H9 (cell line): ENCODE results near the gene PHETA1. TPM values are rescaled to one million over a fixed set of nuclear protein-coding genes. Genes with fewer than 3 reads are reported as not detected.

Experiments
- DNase-seq: peaks from one replicate; pipeline ENCODE4 v3.0.0-alpha.2; 2017
- H2AFZ ChIP-seq: one replicate; pipeline ENCODE4 v1.6.1; 2013; ENCODE audit warnings: mild to moderate bottlenecking, low read length, control low read depth, moderate library complexity
- H2AK5ac ChIP-seq: 2 replicates; pipeline ENCODE4 v1.6.1; 2013; ENCODE audit warnings: low read length, control low read depth, mixed read lengths; ENCODE audit not compliant: insufficient read length
- H2BK120ac ChIP-seq: one replicate; pipeline ENCODE4 v1.6.1; 2013; ENCODE audit warnings: low read depth, mild to moderate bottlenecking, low read length, control low read depth, inconsistent platforms; ENCODE audit not compliant: poor library complexity, severe bottlenecking
- H2BK12ac ChIP-seq: 2 replicates; pipeline ENCODE4 v1.6.1; 2013; ENCODE audit warnings: low read length, control low read depth, mixed read lengths, low read depth; ENCODE audit not compliant: insufficient read length
- H2BK15ac ChIP-seq: 2 replicates; pipeline ENCODE4 v1.6.1; 2013; ENCODE audit warnings: low read depth, low read length, control low read depth
- H2BK20ac ChIP-seq: one replicate; pipeline ENCODE4 v1.6.1; 2013; ENCODE audit warnings: low read depth, mild to moderate bottlenecking, low read length, control low read depth, inconsistent platforms; ENCODE audit not compliant: poor library complexity, severe bottlenecking
- H2BK5ac ChIP-seq: 2 replicates; pipeline ENCODE4 v1.6.1; 2013; ENCODE audit warnings: low read length, control low read depth, mixed read lengths; ENCODE audit not compliant: insufficient read length
- H3K14ac ChIP-seq: 2 replicates; pipeline ENCODE4 v1.6.1; 2013; ENCODE audit warnings: low read length, control low read depth; ENCODE audit not compliant: insufficient read depth
- H3K18ac ChIP-seq: 2 replicates; pipeline ENCODE4 v1.6.1; 2013; ENCODE audit warnings: low read depth, mild to moderate bottlenecking, mixed read lengths, low read length, control low read depth; ENCODE audit not compliant: insufficient read length
- H3K23ac ChIP-seq: 2 replicates; pipeline ENCODE4 v1.6.1; 2013; ENCODE audit warnings: low read length, control low read depth, mixed read lengths, low read depth; ENCODE audit not compliant: insufficient read length
- H3K23me2 ChIP-seq: 2 replicates; pipeline ENCODE4 v1.6.1; 2013; ENCODE audit warnings: low read depth, mild to moderate bottlenecking, mixed read lengths, low read length, control low read depth; ENCODE audit not compliant: insufficient read length, poor library complexity, severe bottlenecking
- H3K27ac ChIP-seq: 2 replicates; pipeline ENCODE4 v1.5.1; 2013; ENCODE audit warnings: low read length, control low read depth, mixed read lengths, low read depth; ENCODE audit not compliant: insufficient read length
- H3K27me3 ChIP-seq: 2 replicates; pipeline ENCODE4 v1.6.1; 2013; ENCODE audit warnings: low read length, control low read depth, inconsistent platforms; ENCODE audit not compliant: insufficient read depth
- H3K4ac ChIP-seq: 2 replicates; pipeline ENCODE4 v1.6.1; 2013; ENCODE audit warnings: low read depth, mild to moderate bottlenecking, control low read depth, inconsistent platforms, low read length, moderate library complexity
- H3K4me1 ChIP-seq: 2 replicates; pipeline ENCODE4 v1.6.1; 2013; ENCODE audit warnings: low read length, control low read depth, inconsistent platforms; ENCODE audit not compliant: insufficient read depth
- H3K4me2 ChIP-seq: 2 replicates; pipeline ENCODE4 v1.6.1; 2013; ENCODE audit warnings: low read length, control low read depth, mixed read lengths; ENCODE audit not compliant: insufficient read length, insufficient read depth
- H3K56ac ChIP-seq: 2 replicates; pipeline ENCODE4 v1.6.1; 2013; ENCODE audit warnings: low read depth, mild to moderate bottlenecking, mixed read lengths, low read length, control low read depth; ENCODE audit not compliant: insufficient read length
- H3K79me1 ChIP-seq: 2 replicates; pipeline ENCODE4 v1.6.1; 2013; ENCODE audit warnings: low read depth, mild to moderate bottlenecking, moderate library complexity, low read length, control low read depth, inconsistent platforms; ENCODE audit not compliant: insufficient read depth, poor library complexity, severe bottlenecking
- H3K79me2 ChIP-seq: 2 replicates; pipeline ENCODE4 v1.6.1; 2013; ENCODE audit warnings: low read length, control low read depth, inconsistent platforms; ENCODE audit not compliant: insufficient read depth
- H3K9ac ChIP-seq: 2 replicates; pipeline ENCODE4 v1.6.1; 2013; ENCODE audit warnings: low read length, control low read depth, mixed read lengths; ENCODE audit not compliant: insufficient read length; ENCODE audit errors: extremely low read depth
- H3K9me3 ChIP-seq: one replicate; pipeline ENCODE4 v1.6.1; 2013; ENCODE audit warnings: low read depth, low read length, inconsistent platforms; ENCODE audit not compliant: control insufficient read depth
- H3T11ph ChIP-seq: one replicate; pipeline ENCODE4 v1.6.1; 2013; ENCODE audit warnings: mild to moderate bottlenecking, low read length, control low read depth, inconsistent platforms
- H4K20me1 ChIP-seq: one replicate; pipeline ENCODE4 v1.6.1; 2013; ENCODE audit not compliant: control insufficient read depth, insufficient read length, insufficient read depth
- H4K5ac ChIP-seq: 2 replicates; pipeline ENCODE4 v1.6.1; 2013; ENCODE audit warnings: low read depth, mild to moderate bottlenecking, mixed read lengths, low read length, control low read depth; ENCODE audit not compliant: insufficient read length
- H4K8ac ChIP-seq: replicated peaks from 2 replicates; pipeline ENCODE4 v1.6.1; 2013; ENCODE audit warnings: low read length, control low read depth, mixed read lengths, low read depth; ENCODE audit not compliant: insufficient read length
- H4K91ac ChIP-seq: 2 replicates; pipeline ENCODE4 v1.6.1; 2013; ENCODE audit warnings: low read depth, mild to moderate bottlenecking, moderate library complexity, mixed read lengths, low read length, control low read depth; ENCODE audit not compliant: insufficient read length
- H3K27ac Mint-ChIP-seq, 3 experiments: 2 replicates in 2 of 3; 3 replicates in 1 of 3; pipeline ENCODE4 v1.8.0; 2020 to 2021; ENCODE audit warnings: mixed read lengths in 3 of 3, mild to moderate bottlenecking in 1 of 3, moderate library complexity in 1 of 3
- H3K27me3 Mint-ChIP-seq: 2 replicates; pipeline ENCODE4 v1.8.0; 2021; ENCODE audit warnings: low read depth, mild to moderate bottlenecking, moderate library complexity, mixed read lengths
- H3K36me3 Mint-ChIP-seq, 3 experiments: 2 replicates in 2 of 3; 3 replicates in 1 of 3; pipeline ENCODE4 v1.8.0; 2020 to 2021; ENCODE audit warnings: low read depth in 3 of 3, mixed read lengths in 3 of 3; ENCODE audit not compliant: insufficient read depth in 1 of 3
- H3K4me1 Mint-ChIP-seq, 2 experiments: 2 replicates each; pipeline ENCODE4 v1.8.0; 2020; ENCODE audit warnings: mixed read lengths in 2 of 2
- H3K4me3 Mint-ChIP-seq, 2 experiments: 2 replicates in 1 of 2; 3 replicates in 1 of 2; pipeline ENCODE4 v1.8.0; 2020 to 2021; ENCODE audit warnings: mild to moderate bottlenecking in 2 of 2, mixed read lengths in 2 of 2, moderate library complexity in 1 of 2
- H3K9me3 Mint-ChIP-seq, 2 experiments: 2 replicates in 1 of 2; 3 replicates in 1 of 2; pipeline ENCODE4 v1.8.0; 2020; ENCODE audit warnings: mild to moderate bottlenecking in 2 of 2, mixed read lengths in 2 of 2, moderate library complexity in 1 of 2
- CTCF ChIP-seq: fragments of 200-600 bp; sonication (generic); conservative IDR thresholded peaks from 3 replicates; pipeline ENCODE4 v1.8.0; 2021; ENCODE audit warnings: antibody characterized with exemption, mild to moderate bottlenecking
- WGBS: extraction: QIAGEN DNeasy Blood & Tissue Kit; methylation state at CpG from one replicate; pipeline ENCODE4 v1.1.7; 2013; ENCODE audit warnings: missing lambda C conversion rate, low lambda C conversion rate, mixed read lengths; ENCODE audit not compliant: insufficient read length; ENCODE audit errors: extremely low coverage; 5-methylcytosine and 5-hydroxymethylcytosine counted together
- total RNA-seq: library from RNA; stranded (reverse); gene quantifications from 2 replicates; pipeline ENCODE4 v1.2.1, GENCODE V29; 2021

Gene PHETA1
- total RNA-seq, 1 experiment from 2014 or later, result 13.1 TPM

DNA sequence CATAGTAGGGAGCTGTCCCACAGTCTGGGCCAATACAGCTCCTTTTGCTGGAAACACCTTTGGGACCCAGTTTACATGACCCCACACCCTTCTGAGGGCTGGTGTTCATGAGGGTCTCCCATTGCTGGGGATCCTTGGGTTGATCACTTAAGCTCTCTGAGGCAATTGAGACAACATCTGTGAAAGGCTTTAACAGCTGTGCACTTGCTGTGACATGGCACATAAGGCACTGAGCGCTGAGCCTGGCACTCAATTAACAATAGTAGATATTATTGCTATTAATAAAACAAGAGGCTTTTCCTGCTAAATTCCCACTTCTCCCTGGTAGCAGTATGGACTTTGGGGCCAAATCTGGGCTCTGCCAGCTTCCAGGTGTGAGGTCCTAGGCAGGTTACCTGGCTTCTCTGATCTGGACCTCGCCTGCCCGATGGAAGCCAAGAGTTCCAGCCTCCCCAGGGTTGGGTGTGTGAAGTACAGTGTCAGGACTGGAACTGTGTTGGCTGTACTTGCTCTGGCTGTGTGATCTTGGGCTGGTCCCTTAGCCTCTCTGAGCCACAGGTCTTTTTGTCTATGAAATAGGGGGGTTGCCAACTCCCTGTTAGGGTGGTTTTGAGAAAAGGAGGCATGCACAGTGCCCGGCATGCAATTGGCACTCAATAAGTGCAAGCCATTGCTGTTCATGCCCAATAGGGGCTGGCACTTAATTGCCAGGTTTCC is 39.9 kb upstream of the PHETA1 start:
- Histone ChIP-seq H2BK15ac (no peak overlapping the region), H4K5ac (no peak overlapping the region), H2BK120ac (no peak overlapping the region), H4K8ac (no peak overlapping the region), H3K27me3 (no peaks in the 10 kb centered on the region), H4K91ac (no peak overlapping the region), H2BK20ac (no peak overlapping the region), H2AFZ (no peak overlapping the region), H3K18ac (no peak overlapping the region), H3K23me2 (peaks cover 13% of the 10 kb centered on the region), H3K9ac (no peak overlapping the region), H3T11ph (no peak overlapping the region), H3K9me3 (no peaks in the 10 kb centered on the region), H3K4ac (no peak overlapping the region), H2BK12ac (no peak overlapping the region), H3K4me2 (no peak overlapping the region), H4K20me1 (no peaks in the 10 kb centered on the region), H3K56ac (no peak overlapping the region), H2AK5ac (no peak overlapping the region), H3K4me1 (peaks cover 8% of the 10 kb centered on the region), H3K14ac (no peak overlapping the region; the same call in 1 of the 2 replicates), H3K27ac (no peak overlapping the region), H3K79me1 (peaks cover 8% of the 10 kb centered on the region), H2BK5ac (no peak overlapping the region), H3K79me2 (peaks cover 41% of the 10 kb centered on the region; the same call in 1 of the 2 replicates), H3K23ac (no peak overlapping the region)
- WGBS, result no CpG with 5 or more reads among the region's 4 CpGs
- H3K4me1 Mint-ChIP-seq, result peaks cover 59 to 67% of the 10 kb centered on the region in 2 experiments
- DNase-seq, result no peak
- H3K27ac Mint-ChIP-seq, result no peak overlapping the region; a peak in 1 of 7 replicates
- no peaks in the 10 kb centered on the region; the same call in none of the 2 replicates for H3K27me3 Mint-ChIP-seq
- no peak overlapping the region for H3K4me3 Mint-ChIP-seq
- H3K9me3 Mint-ChIP-seq, result no peaks in the 10 kb centered on the region
- no peaks in the 10 kb centered on the region for H3K36me3 Mint-ChIP-seq
- no peak for TF ChIP-seq CTCF
